NCI-H2107 treated with DMSO at 0.1 percent for 48 hours (cell line): ENCODE results near the gene CLIC2.

ENCODE experiments used
- DNase-seq: peaks from one replicate; lab custom pipeline; 2025; ENCODE audit not compliant: unreplicated experiment; lab: John Stamatoyannopoulos, UW

The CLIC2 gene

DNA sequence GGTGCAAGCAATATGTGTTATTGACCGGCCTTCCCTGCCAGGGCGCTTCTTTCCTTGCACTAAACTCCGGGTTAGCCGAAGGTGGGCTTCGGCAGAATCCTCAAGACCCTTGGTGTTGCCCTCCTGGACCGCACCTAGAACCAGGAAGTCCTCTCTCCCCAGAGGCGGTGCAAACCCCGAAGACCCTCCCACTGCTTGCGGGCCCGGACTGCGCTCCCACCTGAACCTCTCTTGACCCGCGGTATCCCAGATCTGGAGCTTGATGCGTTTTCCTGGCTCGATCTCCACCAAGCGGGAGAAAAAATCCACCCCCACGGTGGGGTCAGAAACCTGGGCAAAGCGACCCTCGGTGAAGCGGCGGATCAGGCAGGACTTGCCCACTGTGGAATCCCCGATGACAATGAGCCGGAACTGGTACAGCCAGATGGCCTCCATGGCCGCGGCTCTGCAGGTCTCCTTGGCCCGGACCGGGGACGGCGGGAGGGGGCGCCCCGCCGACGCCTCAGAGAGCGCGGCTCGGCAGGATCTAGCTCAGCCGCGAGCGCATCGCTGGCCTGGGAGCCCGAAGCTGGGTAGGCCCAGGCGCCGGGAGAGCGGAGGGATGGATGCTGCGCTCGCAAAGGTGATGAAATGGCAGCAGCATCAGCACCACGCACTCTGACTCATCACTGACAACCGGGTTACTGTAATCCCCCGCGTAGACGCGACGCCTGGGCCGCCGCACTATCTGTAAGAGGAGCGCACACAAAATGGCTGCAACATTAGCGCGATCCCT is 70.4 kb downstream of the CLIC2 start, which contains the start of gene RAB39B:
RAB39B (minus strand) TSS at position 638 of the 775 bp plus-strand sequence; CDS start at position 435, 203 bp downstream.
- peak; percentile 56 for DNase-seq

DNA sequence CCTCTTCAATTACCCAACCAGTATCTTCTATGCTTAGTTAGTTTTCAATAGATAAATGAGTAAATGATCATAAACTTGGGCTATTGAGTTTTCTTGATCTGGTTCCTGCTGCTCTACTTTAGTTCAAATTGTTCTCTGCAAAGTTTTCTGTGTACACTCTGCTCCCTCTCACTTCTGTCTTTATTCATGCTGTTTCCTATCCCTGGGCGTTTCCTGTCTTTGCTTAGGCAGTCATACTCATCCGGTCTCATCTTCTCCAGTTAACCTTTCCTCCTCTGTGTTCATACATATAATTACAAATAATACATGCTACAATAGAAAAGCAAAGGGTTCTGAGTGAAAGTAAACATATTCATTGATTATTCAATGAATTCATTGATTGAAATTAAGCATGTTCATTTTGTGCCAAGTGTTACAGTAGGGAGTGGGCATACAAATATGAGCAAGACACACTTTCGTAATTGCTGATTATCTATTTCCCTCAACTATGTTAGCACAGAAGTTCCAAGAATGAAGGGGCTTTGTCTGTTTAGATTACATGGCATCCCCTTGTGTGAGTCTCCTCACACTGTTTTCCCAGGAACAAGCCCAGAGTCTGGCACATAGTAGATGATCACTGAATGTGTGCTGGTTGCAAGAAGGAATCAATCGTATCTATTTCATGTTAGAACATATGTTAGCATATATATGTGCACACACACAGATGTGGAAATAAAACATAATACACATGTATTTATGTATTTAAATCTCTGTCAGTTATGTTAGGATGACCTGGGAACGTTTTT is 71.3 kb downstream of the CLIC2 start:
- no peak for DNase-seq

DNA sequence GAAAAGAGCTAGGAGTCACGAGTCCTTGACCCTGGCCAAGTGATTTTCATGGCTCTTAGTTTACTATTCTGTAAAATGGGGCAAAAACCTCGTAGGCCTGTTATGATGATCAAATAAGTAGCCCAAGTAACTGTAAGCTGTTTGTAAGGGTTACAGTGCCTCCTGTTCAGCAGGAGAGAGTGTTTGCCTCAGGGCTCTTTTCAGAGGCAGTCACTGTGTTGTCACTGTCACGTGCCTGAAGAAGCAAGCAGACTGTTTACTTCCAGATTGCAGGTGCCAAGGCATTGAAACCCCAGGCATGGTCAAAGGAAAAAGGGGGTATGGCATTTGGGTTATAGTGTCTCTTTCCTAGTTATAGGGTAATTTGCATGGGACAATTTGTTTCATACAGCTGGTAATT is 74.7 kb downstream of the CLIC2 start:
- DNase-seq = no peak

DNA sequence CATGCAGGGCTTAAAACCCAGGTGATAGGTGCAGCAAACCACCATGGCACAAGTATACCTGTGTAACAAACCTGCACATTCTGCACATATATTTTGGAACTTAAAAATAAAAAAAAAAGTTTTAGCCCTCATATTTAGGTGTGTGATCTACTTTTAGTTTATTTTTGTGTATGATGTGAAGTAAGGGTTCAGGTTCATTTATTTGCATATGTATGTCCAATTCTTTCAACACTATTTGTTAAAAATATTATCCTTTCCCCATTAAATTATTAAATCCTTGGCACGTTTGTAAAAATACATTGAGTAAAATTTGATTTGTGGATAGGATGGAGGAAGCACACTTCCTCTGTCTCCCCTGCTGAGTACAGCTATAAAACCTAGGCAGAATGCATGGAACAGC is 83.0 kb downstream of the CLIC2 start:
- DNase-seq = no peak

DNA sequence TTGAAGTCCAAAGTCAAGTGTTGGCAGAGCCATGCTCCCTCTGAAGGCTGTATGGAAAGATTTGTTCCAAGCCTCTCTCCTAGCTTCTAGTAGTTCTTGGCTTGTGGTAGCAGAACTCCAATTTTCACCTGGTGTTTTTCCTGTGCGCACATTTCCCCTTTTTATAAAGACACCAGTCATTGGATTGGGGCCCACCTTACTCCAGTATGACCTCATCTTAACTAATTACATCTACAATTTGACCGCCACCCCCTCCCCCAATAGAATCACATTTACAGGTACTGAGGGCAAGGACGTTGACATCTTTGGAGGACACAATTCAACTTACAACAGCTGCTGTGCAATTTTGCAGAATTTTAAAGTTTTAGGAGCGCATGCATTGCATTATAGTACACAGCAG is 86.9 kb downstream of the CLIC2 start:
- DNase-seq = no peak

DNA sequence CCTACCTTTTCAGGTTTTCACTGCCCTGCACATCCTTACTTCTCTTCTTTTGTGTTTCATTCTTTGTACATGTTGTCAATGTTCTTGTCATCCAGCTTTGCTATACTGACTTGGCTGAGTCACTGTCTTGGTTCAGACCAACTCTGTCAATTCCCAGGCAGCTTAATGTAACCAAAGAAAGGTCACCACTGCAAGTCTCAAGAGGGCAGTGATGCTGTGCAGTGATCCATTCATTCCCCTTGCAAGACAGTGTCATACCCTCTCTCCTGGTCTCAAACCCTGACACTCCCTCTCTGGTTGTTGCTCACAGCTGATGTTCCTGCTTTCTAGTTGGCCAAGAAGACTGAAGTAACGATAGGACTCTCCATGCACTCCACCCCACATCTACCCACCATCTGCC is 87.7 kb downstream of the CLIC2 start:
- DNase-seq = no peak

DNA sequence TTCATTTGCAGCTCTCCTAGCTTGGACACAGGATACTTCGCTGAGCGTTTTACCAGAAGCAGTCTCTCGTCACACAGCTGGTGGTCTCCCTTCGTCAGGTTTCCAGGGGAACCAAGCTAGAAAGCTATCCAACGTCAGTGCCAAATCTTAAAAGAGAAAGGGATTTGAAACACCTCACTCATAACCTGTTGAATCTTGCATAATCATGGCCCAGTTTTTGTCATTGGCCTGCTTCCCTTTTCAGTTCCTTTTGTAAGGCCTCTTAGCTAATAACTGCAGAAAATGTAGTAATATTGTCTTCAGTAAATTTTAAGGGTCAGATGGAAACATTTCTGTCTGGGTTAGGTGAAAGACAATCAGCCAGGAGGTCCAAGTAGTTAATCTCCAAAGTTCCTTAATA is 92.1 kb downstream of the CLIC2 start:
- no peak for DNase-seq

DNA sequence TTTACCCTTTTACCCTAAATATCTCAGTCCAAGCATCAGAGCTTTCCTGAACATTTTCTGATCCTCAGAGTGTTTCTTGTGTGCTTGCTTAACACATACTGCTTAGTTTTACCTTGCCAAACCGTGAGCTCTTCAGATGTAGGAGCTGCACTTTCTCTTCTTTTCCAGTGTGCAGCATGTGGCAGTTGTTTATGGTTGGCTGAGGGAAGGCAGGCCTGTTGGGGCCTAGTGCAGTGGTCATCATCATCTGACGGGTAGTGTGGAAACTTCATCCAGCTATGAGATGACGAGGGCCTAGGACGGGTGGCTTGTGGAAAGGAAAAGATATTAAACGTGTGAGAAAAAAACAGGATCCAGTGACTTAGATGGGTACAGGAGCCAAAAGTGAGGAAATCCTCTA is 96.7 kb downstream of the CLIC2 start:
- no peak for DNase-seq

DNA sequence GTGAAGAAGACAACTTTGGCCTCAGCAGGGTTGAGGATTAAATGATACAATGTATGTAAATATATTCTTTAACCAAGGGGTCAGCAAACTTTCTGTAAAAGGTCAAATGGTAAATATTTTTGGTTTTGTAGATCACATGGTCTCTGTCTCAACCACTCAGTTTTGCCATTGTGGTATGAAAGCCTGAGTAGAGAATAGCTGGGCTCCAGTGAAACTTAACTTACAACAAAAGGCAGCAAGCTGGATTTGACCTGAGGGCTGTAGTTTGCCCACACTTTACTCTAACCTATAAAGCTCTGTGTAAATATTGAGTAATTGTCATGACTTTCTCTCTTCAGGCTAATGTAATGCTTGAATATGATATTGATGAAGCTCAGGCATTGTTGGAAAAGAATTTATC is 98.5 kb downstream of the CLIC2 start:
- no peak for DNase-seq

DNA sequence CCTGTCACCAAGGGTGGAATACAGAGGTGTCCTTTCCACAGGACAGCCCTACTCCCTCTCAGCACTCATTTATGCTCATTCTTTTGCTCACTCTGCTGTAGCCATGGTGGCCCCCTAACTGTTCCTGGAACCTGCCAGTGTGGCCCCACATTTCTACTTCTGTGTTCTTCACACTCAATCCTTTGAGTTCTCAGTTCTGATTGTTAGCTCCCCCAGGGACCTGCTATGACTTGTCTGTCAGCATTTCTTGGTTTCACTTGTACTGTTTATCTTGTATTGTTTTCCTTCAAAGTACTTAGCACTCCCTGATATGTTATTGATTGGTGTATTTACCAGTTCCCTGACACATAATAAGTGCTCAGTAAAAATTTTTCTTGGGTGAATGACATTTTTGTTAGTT is 103.3 kb downstream of the CLIC2 start:
- no peak for DNase-seq
